DOHH2 (cell line): ENCODE measurements around the gene COL18A1.

Experiments used
- EZH2phosphoT487 ChIP-seq: fragments of 200-600 bp; sonication (generic); IDR thresholded peaks from 2 replicates; pipeline ENCODE4 v1.6.1; 2017; ENCODE audit warnings: borderline replicate concordance, mild to moderate bottlenecking, antibody characterized with exemption, low read length, moderate library complexity, mixed read lengths
- TF ChIP-seq, protein P1 (sequence below): fragments of 200-600 bp; sonication (generic); IDR thresholded peaks from one replicate; pipeline ENCODE4 v1.5.1; 2014; ENCODE audit warnings: antibody characterized with exemption, mild to moderate bottlenecking, low read depth, low read length; ENCODE audit not compliant: poor library complexity, severe bottlenecking

DNA sequence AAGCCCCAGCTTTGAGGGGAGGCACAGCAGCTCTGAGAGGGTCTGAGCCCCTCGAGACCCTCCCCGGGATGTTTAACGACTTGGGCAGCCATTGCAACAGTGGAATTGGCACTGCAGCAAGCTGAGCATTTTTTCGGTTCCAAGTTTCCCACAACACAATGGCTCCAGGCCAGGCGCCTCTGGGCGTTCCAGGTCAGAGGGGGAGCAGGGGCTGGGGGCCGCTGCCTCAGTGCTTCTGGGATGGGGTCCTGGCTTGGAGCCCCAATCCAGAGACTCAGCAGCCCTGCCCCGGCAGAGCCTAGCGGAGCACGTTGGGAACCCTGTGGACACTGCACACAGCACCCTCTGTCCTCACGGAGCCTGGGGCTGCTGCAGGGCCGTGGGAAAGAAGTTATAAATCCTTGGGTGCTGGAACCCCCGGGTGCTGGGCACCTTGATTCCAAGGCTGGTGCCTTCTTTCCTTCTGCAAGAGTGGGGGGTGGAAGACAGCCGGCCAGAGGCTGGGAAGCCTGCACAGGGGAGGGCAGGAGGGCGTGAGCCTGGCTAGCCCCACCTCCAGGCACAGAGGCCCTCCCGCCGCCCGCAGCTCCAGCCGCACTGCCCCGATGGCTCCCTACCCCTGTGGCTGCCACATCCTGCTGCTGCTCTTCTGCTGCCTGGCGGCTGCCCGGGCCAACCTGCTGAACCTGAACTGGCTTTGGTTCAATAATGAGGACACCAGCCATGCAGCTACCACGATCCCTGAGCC, 50.1 kb downstream of the COL18A1 start:
- TF ChIP-seq, protein P1, sequence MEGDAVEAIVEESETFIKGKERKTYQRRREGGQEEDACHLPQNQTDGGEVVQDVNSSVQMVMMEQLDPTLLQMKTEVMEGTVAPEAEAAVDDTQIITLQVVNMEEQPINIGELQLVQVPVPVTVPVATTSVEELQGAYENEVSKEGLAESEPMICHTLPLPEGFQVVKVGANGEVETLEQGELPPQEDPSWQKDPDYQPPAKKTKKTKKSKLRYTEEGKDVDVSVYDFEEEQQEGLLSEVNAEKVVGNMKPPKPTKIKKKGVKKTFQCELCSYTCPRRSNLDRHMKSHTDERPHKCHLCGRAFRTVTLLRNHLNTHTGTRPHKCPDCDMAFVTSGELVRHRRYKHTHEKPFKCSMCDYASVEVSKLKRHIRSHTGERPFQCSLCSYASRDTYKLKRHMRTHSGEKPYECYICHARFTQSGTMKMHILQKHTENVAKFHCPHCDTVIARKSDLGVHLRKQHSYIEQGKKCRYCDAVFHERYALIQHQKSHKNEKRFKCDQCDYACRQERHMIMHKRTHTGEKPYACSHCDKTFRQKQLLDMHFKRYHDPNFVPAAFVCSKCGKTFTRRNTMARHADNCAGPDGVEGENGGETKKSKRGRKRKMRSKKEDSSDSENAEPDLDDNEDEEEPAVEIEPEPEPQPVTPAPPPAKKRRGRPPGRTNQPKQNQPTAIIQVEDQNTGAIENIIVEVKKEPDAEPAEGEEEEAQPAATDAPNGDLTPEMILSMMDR = no peak
- TF ChIP-seq EZH2phosphoT487 = no peak
